ENCODE measurements around the gene MRI1.

The MRI1 gene

DNA sequence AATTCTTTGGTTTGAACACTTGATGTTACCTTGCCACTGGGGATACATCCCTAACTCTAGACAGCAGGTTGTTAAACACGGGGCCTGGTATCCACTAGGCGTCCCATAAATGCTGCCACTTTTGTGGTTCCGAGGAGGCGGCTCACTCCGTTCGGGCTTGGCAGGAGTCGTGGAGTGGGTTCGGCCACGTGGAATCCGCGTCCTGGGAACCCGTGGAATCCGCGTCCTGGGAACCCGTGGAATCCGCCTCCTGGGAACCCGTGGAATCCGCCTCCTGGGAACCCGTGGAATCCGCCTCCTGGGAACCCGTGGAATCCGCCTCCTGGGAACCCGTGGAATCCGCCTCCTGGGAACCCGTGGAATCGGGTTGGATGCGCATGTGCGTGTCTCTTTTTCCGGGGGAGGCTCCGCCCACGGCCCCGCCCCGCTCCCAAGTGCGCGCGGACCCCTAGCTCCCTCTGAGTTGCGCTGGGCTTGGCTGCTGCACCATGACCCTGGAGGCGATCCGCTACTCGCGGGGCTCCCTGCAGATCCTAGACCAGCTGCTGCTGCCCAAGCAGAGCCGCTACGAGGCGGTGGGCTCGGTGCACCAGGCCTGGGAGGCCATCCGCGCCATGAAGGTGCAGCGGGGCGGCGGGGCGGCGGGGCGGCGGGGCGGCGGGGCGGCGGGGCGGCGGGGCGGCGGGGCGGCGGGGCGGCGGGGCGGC is at the start of gene MRI1:
TSS of gene MRI1 (plus strand) at position 422 of the 707 bp plus-strand sequence. CDS start at position 489, 67 bp downstream.
- DNase-seq = peak; percentile 76
- H3K4me1 Mint-ChIP-seq = peaks cover 8% of the 10 kb centered on the region
- H3K27me3 Mint-ChIP-seq (ENCODE audit: low read depth, poor library complexity) = peaks cover 3% of the 10 kb centered on the region
- no peaks in the 10 kb centered on the region for H3K9me3 Mint-ChIP-seq
- H3K27ac Mint-ChIP-seq = no peak within 1 kb of the TSS
- peak within 1 kb of the TSS; percentile 87 for H3K4me3 Mint-ChIP-seq
- TF ChIP-seq, protein P1, sequence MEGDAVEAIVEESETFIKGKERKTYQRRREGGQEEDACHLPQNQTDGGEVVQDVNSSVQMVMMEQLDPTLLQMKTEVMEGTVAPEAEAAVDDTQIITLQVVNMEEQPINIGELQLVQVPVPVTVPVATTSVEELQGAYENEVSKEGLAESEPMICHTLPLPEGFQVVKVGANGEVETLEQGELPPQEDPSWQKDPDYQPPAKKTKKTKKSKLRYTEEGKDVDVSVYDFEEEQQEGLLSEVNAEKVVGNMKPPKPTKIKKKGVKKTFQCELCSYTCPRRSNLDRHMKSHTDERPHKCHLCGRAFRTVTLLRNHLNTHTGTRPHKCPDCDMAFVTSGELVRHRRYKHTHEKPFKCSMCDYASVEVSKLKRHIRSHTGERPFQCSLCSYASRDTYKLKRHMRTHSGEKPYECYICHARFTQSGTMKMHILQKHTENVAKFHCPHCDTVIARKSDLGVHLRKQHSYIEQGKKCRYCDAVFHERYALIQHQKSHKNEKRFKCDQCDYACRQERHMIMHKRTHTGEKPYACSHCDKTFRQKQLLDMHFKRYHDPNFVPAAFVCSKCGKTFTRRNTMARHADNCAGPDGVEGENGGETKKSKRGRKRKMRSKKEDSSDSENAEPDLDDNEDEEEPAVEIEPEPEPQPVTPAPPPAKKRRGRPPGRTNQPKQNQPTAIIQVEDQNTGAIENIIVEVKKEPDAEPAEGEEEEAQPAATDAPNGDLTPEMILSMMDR (IDR thresholded peaks at IDR 0.05) = no peak
- peaks cover 40% of the 10 kb centered on the region for H3K36me3 Mint-ChIP-seq (ENCODE audit: low read depth)

DNA sequence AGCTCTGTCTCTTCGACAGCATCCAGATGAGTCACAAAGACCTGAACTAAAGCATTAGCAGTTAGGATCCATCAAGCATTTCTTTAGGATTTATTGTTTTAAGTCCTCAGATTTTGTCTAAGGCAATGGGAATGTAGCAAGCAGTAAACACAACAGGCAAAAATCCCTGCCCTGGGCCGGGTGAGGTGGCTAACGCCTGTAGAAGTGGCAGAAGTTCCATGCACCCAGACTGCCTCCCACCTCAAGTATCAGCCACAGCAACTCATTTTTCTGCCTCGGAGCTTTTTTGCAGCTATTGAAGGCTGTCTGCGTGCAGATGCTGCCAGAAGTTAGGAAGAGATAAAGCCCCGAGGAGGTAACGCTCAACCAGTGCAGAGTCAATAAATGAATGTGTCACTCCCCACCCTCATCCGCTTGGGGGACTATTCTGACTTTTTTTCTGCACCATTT is 47.1 kb upstream of the MRI1 start:
- TF ChIP-seq, protein P1 (IDR thresholded peaks at IDR 0.05) = no peak
- peaks cover 24% of the 10 kb centered on the region for H3K9me3 Mint-ChIP-seq
- peaks cover 28% of the 10 kb centered on the region for H3K27me3 Mint-ChIP-seq (ENCODE audit: low read depth, poor library complexity)
- no peak for DNase-seq
- peaks cover 7% of the 10 kb centered on the region for H3K4me1 Mint-ChIP-seq
- no peak overlapping the region for H3K27ac Mint-ChIP-seq
- H3K4me3 Mint-ChIP-seq = no peak overlapping the region
- peaks cover 4% of the 10 kb centered on the region for H3K36me3 Mint-ChIP-seq (ENCODE audit: low read depth)

DNA sequence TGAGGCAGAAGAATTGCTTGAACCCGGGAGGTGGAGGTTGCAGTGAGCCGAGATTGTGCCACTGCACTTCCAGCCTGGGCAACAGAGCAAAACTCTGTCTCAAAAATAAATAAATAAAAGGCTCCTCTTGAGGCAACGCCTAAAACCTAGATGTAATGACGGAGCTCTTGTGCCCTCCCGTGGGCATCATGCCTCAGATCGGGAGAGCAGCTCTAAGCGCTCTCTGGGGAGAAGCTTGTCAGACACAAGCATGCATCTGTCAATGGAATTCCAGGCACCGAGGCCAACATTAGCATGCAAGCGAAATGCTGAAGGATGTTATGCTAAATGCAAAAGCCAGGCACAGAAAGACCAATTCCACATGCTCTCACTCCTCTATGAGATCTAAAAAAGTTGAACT is 45.6 kb upstream of the MRI1 start:
- TF ChIP-seq, protein P1 (IDR thresholded peaks at IDR 0.05) = no peak
- DNase-seq = no peak
- peaks cover 4% of the 10 kb centered on the region for H3K36me3 Mint-ChIP-seq (ENCODE audit: low read depth)
- H3K27ac Mint-ChIP-seq = no peak overlapping the region
- peaks cover 37% of the 10 kb centered on the region for H3K27me3 Mint-ChIP-seq (ENCODE audit: low read depth, poor library complexity)
- peaks cover 7% of the 10 kb centered on the region for H3K4me1 Mint-ChIP-seq
- peaks cover 19% of the 10 kb centered on the region for H3K9me3 Mint-ChIP-seq
- H3K4me3 Mint-ChIP-seq = no peak overlapping the region

DNA sequence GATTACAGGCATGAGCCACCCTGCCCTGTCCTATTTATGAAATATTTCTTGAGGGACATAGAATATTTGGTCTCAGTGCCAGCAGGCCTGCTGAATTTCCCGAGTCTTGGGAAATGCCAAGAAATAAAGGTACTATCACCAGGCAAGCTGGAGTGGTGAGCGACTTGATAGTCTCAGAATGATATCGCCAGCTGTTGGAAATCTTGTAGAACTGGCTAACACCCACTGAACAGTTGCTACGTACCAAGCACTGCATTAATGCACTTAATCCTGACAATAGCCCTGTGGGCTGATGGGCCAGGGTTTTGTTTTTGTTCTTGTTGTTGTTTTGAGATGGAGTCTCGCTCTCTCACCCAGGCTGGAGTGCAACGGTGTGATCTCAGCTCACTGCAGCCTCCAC is 42.2 kb upstream of the MRI1 start:
- no peak overlapping the region for H3K4me3 Mint-ChIP-seq
- H3K36me3 Mint-ChIP-seq (ENCODE audit: low read depth) = no peaks in the 10 kb centered on the region
- TF ChIP-seq, protein P1 (IDR thresholded peaks at IDR 0.05) = no peak
- no peak for DNase-seq
- peaks cover 6% of the 10 kb centered on the region for H3K4me1 Mint-ChIP-seq
- H3K27ac Mint-ChIP-seq = no peak overlapping the region
- no peaks in the 10 kb centered on the region for H3K9me3 Mint-ChIP-seq
- H3K27me3 Mint-ChIP-seq (ENCODE audit: low read depth, poor library complexity) = peaks cover 39% of the 10 kb centered on the region

DNA sequence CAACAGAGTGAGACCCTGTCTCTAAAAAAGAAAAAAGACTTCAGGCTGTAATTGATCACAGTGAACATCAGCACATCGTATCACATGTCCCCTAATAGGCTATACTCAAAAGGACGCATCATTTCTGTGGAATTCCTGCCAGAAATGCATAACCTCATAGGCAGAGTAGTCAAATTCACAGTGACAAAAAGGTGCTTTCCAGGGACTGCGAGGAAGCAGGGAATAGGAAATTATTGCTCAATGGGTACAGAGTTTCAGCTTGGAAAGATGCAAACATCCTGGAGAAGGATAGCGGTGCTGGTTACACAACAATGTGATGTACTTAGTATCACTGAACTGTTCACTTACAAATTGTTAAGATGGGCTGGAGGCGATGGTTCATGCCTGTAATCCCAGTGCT is 41.1 kb upstream of the MRI1 start:
- Mint-ChIP-seq H3K4me1 (no peaks in the 10 kb centered on the region), H3K36me3 (ENCODE audit: low read depth) (no peaks in the 10 kb centered on the region), H3K9me3 (no peaks in the 10 kb centered on the region), H3K27ac (no peak overlapping the region), H3K27me3 (ENCODE audit: low read depth, poor library complexity) (peaks cover 32% of the 10 kb centered on the region), H3K4me3 (no peak overlapping the region)
- no peak for DNase-seq
- TF ChIP-seq, protein P1 (IDR thresholded peaks at IDR 0.05) = no peak

DNA sequence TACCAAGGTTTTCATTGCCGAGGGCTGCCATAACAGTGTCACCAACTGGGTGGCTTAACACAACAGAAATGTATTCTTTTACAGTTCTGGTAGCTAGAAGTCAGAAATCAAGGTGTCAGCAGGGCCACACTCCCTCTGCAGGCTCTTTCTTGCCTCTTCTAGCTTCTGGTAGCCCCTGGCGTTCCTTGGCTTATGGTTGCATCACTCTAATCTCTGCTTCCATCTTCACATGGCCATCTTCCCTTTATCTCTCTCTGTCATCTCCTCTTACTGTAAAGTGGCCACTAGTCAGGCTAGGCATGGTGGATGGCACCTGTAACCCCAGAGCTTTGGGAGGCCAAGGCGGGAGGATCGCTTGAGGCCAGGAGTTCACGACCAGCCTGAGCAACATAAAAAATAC is 38.0 kb upstream of the MRI1 start:
- Mint-ChIP-seq H3K4me1 (peaks cover 7% of the 10 kb centered on the region), H3K9me3 (no peaks in the 10 kb centered on the region), H3K27me3 (ENCODE audit: low read depth, poor library complexity) (peaks cover 15% of the 10 kb centered on the region), H3K27ac (no peak overlapping the region), H3K36me3 (ENCODE audit: low read depth) (no peaks in the 10 kb centered on the region), H3K4me3 (no peak overlapping the region)
- no peak for DNase-seq
- TF ChIP-seq, protein P1 (IDR thresholded peaks at IDR 0.05) = no peak

Data from nephron progenitor cell (in vitro differentiated cells).